ENCODE measurements around the gene TREML2.

TREML2 gene

DNA sequence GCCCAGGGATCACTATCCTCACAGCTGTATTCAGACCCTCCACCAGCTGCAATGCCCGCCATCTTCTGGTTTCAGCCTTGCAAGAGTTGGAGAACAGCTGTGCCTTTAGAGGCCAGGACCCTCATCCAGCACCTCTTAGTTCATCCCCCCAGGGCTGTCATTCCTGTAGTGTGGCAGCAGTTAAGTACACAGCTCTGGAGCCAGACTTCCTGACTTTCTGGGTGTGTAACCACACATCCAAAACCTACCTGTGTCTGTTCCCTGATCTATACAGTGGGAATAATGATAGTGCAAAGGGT, 37.6 kb downstream of the TREML2 start:
- CTCF ChIA-PET, result no interaction called here
- DNase-seq (ENCODE audit: extremely low spot score), result no peak
- POLR2A ChIA-PET, result no interaction called here
- no peak for TF ChIP-seq FOXA1 (IDR thresholded peaks at IDR 0.05)
- no peak for TF ChIP-seq ELF4 (IDR thresholded peaks at IDR 0.05)

DNA sequence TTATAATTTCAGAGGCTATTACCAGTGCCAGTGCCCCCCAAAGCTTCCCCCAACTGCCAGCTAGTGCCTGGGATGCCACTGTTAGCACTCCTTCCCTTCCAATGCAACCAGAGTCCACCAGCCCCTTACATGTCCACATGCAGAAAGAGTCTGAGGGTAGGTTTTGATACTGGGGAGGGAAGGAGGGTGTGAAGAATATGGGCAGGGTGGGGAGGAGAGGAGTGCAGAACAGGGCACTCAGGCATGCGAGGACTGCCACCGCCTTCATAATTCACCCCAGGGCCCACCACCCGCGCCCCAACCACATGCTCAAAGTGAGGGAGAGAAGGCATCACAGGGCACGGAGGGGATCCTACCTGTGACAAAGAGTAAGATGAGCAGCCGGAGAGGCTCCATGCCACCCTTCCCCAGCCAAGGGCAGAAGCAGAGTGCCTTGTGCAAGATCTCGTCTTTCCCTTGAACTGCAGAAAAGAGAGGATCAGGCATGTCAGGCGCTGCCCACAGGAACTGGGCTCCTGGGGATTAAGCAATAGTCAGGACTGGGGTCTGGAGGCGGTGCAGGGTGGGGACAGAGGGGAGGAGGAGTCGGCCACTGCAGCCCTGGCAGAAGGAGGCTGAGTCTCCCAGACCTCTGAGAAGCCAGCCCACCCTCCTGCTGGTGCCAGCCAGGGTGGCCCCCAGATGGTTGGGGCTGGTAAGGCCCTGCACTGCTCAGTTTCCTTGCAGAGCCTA, 38.1 kb downstream of the TREML2 start, which contains the start of gene TREM2:
Gene TREM2 (minus strand): TSS at position 430 of the 732 bp plus-strand sequence. CDS start 34 bp downstream, at position 396.
- no peak for TF ChIP-seq SUZ12 (IDR thresholded peaks at IDR 0.05)
- no peak for TF ChIP-seq FOXA1 (IDR thresholded peaks at IDR 0.05)
- TF ChIP-seq LEF1 (IDR thresholded peaks at IDR 0.05; ENCODE audit: borderline replicate concordance), result no peak
- no peak for TF ChIP-seq CTBP1 (IDR thresholded peaks at IDR 0.05; ENCODE audit: borderline replicate concordance)
- TF ChIP-seq ARNT (IDR thresholded peaks at IDR 0.05), result no peak
- no peak for TF ChIP-seq NFRKB (IDR thresholded peaks at IDR 0.05)
- TF ChIP-seq BHLHE40 (IDR thresholded peaks at IDR 0.05; ENCODE audit: borderline replicate concordance), result no peak
- no peak for TF ChIP-seq L3MBTL2 (conservative IDR thresholded peaks at IDR 0.05)
- no peak for TF ChIP-seq SP1 (IDR thresholded peaks at IDR 0.05)
- TF ChIP-seq FOXM1 (IDR thresholded peaks at IDR 0.05; ENCODE audit: borderline replicate concordance), result no peak
- no peak for TF ChIP-seq TARDBP (IDR thresholded peaks at IDR 0.05)
- TF ChIP-seq, protein P1, sequence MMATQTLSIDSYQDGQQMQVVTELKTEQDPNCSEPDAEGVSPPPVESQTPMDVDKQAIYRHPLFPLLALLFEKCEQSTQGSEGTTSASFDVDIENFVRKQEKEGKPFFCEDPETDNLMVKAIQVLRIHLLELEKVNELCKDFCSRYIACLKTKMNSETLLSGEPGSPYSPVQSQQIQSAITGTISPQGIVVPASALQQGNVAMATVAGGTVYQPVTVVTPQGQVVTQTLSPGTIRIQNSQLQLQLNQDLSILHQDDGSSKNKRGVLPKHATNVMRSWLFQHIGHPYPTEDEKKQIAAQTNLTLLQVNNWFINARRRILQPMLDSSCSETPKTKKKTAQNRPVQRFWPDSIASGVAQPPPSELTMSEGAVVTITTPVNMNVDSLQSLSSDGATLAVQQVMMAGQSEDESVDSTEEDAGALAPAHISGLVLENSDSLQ (IDR thresholded peaks at IDR 0.05), result no peak
- TF ChIP-seq HDGF (IDR thresholded peaks at IDR 0.05; ENCODE audit: borderline replicate concordance), result no peak
- no peak for TF ChIP-seq FOXK2 (IDR thresholded peaks at IDR 0.05)
- no peak for TF ChIP-seq ZNF384 (IDR thresholded peaks at IDR 0.05)
- no peak for TF ChIP-seq ELF4 (IDR thresholded peaks at IDR 0.05)
- ChIA-PET CTCF (no interaction called here), POLR2A (no interaction called here)
- no peak for DNase-seq (ENCODE audit: extremely low spot score)

DNA sequence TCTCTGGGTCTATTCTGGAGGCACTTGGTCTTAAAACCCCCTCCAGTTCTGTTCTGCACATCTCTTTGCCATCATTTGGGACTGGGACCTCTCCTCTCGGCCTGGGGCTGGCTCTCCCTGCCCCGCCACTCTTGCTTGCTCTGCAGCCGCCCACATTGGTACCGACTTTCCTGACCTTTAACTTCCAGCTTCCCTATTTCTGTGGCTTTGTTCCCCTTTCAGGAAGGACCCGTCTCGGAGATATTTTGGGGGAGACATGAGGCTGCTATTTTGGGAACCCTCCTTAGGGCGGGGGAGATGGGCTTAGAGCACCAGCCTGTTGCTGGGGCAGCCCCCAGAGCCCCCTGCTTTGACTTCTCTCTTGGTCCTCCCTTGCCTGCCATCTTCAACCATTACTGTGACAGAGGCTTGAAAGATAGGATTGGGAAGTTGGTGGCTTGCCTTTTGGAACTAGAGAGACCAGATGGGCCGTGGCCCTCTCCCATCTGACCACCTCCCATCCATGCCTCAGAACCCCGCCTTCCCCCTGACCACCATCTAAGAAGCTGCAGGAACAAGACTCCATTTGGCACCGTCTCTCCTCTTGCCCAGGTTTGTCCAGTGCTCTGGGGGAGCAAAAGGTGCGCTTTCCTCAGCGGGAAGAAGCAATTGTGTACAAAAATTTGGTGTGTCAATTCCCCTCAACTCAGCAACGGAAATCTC, 38.9 kb downstream of the TREML2 start:
- CTCF ChIA-PET, result no interaction called here

DNA sequence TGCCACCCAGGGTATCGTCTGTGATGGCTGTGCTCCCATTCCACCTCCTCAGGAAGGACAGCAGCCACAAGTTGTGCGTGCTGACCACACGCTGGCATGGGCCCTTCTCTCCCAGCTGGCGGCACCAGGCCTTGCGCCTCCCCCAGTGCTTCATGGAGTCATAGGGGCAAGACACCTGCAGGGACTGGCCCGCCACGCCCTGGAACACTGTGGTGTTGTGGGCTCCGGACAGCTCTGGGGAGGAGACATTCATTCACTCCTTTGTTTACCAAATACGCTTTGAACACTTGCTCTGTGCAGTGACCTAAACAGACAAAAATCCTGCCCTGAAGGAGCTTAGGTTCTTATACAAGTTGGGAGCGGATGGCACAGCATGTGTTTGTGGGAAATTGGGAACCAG, 39.6 kb downstream of the TREML2 start:
- ChIA-PET POLR2A (no interaction called here), CTCF (no interaction called here)
- TF ChIP-seq, protein P1 (IDR thresholded peaks at IDR 0.05), result no peak
- no peak for TF ChIP-seq FOXM1 (IDR thresholded peaks at IDR 0.05; ENCODE audit: borderline replicate concordance)
- no peak for DNase-seq (ENCODE audit: extremely low spot score)

More for the DNA sequence above, 38.9 kb downstream of the TREML2 start:
- POLR2A ChIA-PET, result no interaction called here
- no peak for DNase-seq (ENCODE audit: extremely low spot score)
- TF ChIP-seq L3MBTL2 (conservative IDR thresholded peaks at IDR 0.05) (no peak), SUZ12 (IDR thresholded peaks at IDR 0.05) (no peak), FOXM1 (IDR thresholded peaks at IDR 0.05; ENCODE audit: borderline replicate concordance) (no peak), ZNF384 (IDR thresholded peaks at IDR 0.05) (no peak), SP1 (IDR thresholded peaks at IDR 0.05) (no peak)

DNA sequence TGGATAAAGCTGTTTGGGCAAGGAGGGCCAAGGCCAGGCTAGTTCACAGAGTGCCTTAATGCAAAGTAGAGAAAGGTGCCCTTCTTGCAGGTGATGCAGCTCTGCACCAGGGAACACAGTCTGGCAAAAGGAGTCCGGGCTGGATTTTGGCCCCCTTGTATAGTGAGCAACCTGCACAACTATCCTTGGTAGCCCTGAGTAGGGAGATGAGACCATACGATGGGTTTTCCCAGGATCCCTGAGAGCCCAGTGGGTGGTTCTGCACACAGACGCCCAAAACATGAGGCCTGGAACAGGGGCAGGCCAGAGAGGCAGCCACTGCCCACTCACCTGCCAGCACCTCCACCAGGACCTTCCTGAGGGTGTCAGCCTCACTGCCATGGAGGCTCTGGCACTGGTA, 40.0 kb downstream of the TREML2 start:
- ChIA-PET CTCF (no interaction called here), POLR2A (no interaction called here)

DNA sequence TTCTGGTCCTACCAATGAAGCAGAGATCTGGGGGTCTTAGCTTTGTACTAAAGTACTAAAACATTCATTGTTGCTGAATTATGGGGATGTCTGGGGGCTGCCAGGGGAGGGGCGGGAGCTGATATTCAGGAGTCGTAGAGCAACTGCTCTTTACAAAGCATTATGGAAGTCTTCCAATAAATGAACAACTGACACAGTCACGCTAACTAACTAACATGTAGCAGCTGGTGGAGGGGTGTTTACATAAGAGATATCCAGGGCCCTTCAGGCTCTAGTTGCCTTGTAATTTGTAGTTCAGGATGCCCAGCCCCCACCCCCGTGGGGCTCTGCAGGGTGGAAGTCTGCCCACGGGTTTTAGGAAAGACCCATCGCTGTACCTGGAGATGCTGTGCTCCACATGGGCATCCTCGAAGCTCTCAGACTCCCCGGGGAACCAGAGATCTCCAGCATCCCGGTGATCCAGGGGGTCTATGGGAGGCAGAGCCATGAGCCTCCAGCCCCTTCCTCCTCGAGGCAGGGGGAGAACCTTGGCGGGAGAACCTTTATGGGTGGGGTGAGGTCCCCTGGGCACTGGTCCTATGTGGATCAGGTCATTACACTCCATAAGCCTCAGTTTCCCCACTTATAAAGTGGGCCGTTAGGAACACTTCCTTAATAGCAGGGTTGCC, 41.4 kb downstream of the TREML2 start:
- TF ChIP-seq L3MBTL2 (conservative IDR thresholded peaks at IDR 0.05), result no peak
- no peak for TF ChIP-seq FOXA1 (IDR thresholded peaks at IDR 0.05)
- no peak for TF ChIP-seq SUZ12 (IDR thresholded peaks at IDR 0.05)
- no peak for TF ChIP-seq ARNT (IDR thresholded peaks at IDR 0.05)
- no peak for TF ChIP-seq FOXK2 (IDR thresholded peaks at IDR 0.05)
- TF ChIP-seq NFRKB (IDR thresholded peaks at IDR 0.05), result no peak
- no peak for TF ChIP-seq ELF4 (IDR thresholded peaks at IDR 0.05)
- ChIA-PET POLR2A (no interaction called here), CTCF (no interaction called here)
- DNase-seq (ENCODE audit: extremely low spot score), result no peak

More for the DNA sequence above, 40.0 kb downstream of the TREML2 start:
- no peak for DNase-seq (ENCODE audit: extremely low spot score)
- TF ChIP-seq ZNF384 (IDR thresholded peaks at IDR 0.05) (no peak), FOXA1 (IDR thresholded peaks at IDR 0.05) (no peak), L3MBTL2 (conservative IDR thresholded peaks at IDR 0.05) (no peak), NFRKB (IDR thresholded peaks at IDR 0.05) (no peak), SUZ12 (IDR thresholded peaks at IDR 0.05) (no peak), BHLHE40 (IDR thresholded peaks at IDR 0.05; ENCODE audit: borderline replicate concordance) (no peak), ELF4 (IDR thresholded peaks at IDR 0.05) (no peak), LEF1 (IDR thresholded peaks at IDR 0.05; ENCODE audit: borderline replicate concordance) (no peak), HDGF (IDR thresholded peaks at IDR 0.05; ENCODE audit: borderline replicate concordance) (no peak), TARDBP (IDR thresholded peaks at IDR 0.05) (no peak), CTBP1 (IDR thresholded peaks at IDR 0.05; ENCODE audit: borderline replicate concordance) (no peak)
- TF ChIP-seq, protein P1 (IDR thresholded peaks at IDR 0.05), result no peak
